Measurements from ENCODE around the gene IRF6.
A peak's percentile ranks its signal among the peaks of the same experiment; 100 is the strongest.

Gene IRF6

GRCh38 chr1:209805875-209806760 lies at the start of gene IRF6:
IRF6 (minus strand) TSS chr1:209806142; CDS start chr1:209801413, 4,729 bp downstream.
- peak; percentile 56 for DNase-seq (ENCODE audit: low read depth)

- no peak for DNase-seq (ENCODE audit: low read depth)
These were observed 49.7 kb upstream of the IRF6 start for GRCh38 chr1:209855623-209856022.

GRCh38 chr1:209855006-209855405 lies 49.1 kb upstream of the IRF6 start:
- no peak for DNase-seq (ENCODE audit: low read depth)

GRCh38 chr1:209854196-209854595 lies 48.3 kb upstream of the IRF6 start:
- DNase-seq (ENCODE audit: low read depth) = no peak

- no peak for DNase-seq (ENCODE audit: low read depth)
These were observed 47.7 kb upstream of the IRF6 start for GRCh38 chr1:209853676-209854075.

- DNase-seq (ENCODE audit: low read depth) = no peak
These were observed 44.5 kb upstream of the IRF6 start for GRCh38 chr1:209850342-209850979.

GRCh38 chr1:209849388-209849787 lies 43.4 kb upstream of the IRF6 start:
- no peak for DNase-seq (ENCODE audit: low read depth)

GRCh38 chr1:209845408-209845725 lies 39.4 kb upstream of the IRF6 start:
- no peak for DNase-seq (ENCODE audit: low read depth)

GRCh38 chr1:209844695-209845407 lies 38.9 kb upstream of the IRF6 start:
- DNase-seq (ENCODE audit: low read depth) = no peak

- no peak for DNase-seq (ENCODE audit: low read depth)
These were observed 34.7 kb upstream of the IRF6 start for GRCh38 chr1:209840611-209841010.

GRCh38 chr1:209839875-209840546 lies 34.1 kb upstream of the IRF6 start:
- no peak for DNase-seq (ENCODE audit: low read depth)

GRCh38 chr1:209838537-209838936 lies 32.6 kb upstream of the IRF6 start:
- no peak for DNase-seq (ENCODE audit: low read depth)

- no peak for DNase-seq (ENCODE audit: low read depth)
These were observed 31.7 kb upstream of the IRF6 start for GRCh38 chr1:209837671-209838070.

- no peak for DNase-seq (ENCODE audit: low read depth)
These were observed 29.9 kb upstream of the IRF6 start for GRCh38 chr1:209835782-209836298.

- DNase-seq (ENCODE audit: low read depth) = no peak
These were observed 25.7 kb upstream of the IRF6 start for GRCh38 chr1:209831615-209832014.

GRCh38 chr1:209830722-209831121 lies 24.8 kb upstream of the IRF6 start:
- no peak for DNase-seq (ENCODE audit: low read depth)

GRCh38 chr1:209829716-209830115 lies 23.8 kb upstream of the IRF6 start:
- DNase-seq (ENCODE audit: low read depth) = no peak

- DNase-seq (ENCODE audit: low read depth) = peak; percentile 90
These were observed 21.7 kb upstream of the IRF6 start, which contains the start of gene UTP25 for GRCh38 chr1:209827384-209828262. UTP25 (plus strand) TSS chr1:209827972; CDS start chr1:209828064, 92 bp downstream.

GRCh38 chr1:209825591-209826434 lies 19.9 kb upstream of the IRF6 start:
- DNase-seq (ENCODE audit: low read depth) = no peak
